AG08395 (cell line): ENCODE measurements around the gene STUM.

Source experiments
- DNase-seq: peaks from one replicate; pipeline ENCODE4 v3.0.0; 2012; ENCODE audit warnings: mixed read lengths, low spot score

Gene STUM

GRCh38 chr1:226560243-226560642 lies 11.7 kb downstream of the STUM start:
- DNase-seq = no peak

GRCh38 chr1:226562989-226563388 lies 14.4 kb downstream of the STUM start:
- DNase-seq = no peak

- DNase-seq = no peak
These were observed 15.1 kb downstream of the STUM start for GRCh38 chr1:226563666-226564065.

GRCh38 chr1:226565476-226565875 lies 16.9 kb downstream of the STUM start:
- DNase-seq = no peak

GRCh38 chr1:226566234-226566633 lies 17.7 kb downstream of the STUM start:
- no peak for DNase-seq

- DNase-seq = no peak
These were observed 18.2 kb downstream of the STUM start for GRCh38 chr1:226566760-226567159.

GRCh38 chr1:226568077-226568831 lies 19.7 kb downstream of the STUM start:
- peak; percentile 57 for DNase-seq

- no peak for DNase-seq
These were observed 20.6 kb downstream of the STUM start for GRCh38 chr1:226568975-226569741.

GRCh38 chr1:226569879-226570547 lies 21.4 kb downstream of the STUM start:
- DNase-seq = no peak

GRCh38 chr1:226571893-226572292 lies 23.3 kb downstream of the STUM start:
- DNase-seq = no peak

GRCh38 chr1:226572325-226572726 lies 23.8 kb downstream of the STUM start:
- no peak for DNase-seq

- DNase-seq = no peak
These were observed 25.5 kb downstream of the STUM start for GRCh38 chr1:226574044-226574443.

- DNase-seq = no peak
These were observed 26.2 kb downstream of the STUM start for GRCh38 chr1:226574591-226575435.

- no peak for DNase-seq
These were observed 26.8 kb downstream of the STUM start for GRCh38 chr1:226575436-226575720.

- DNase-seq = no peak
These were observed 27.3 kb downstream of the STUM start for GRCh38 chr1:226575739-226576378.

GRCh38 chr1:226576601-226577000 lies 28.0 kb downstream of the STUM start:
- no peak for DNase-seq

GRCh38 chr1:226577401-226578180 lies 29.0 kb downstream of the STUM start:
- no peak for DNase-seq

- no peak for DNase-seq
These were observed 30.5 kb downstream of the STUM start for GRCh38 chr1:226578946-226579578.

GRCh38 chr1:226579781-226580323 lies 31.3 kb downstream of the STUM start:
- no peak for DNase-seq

GRCh38 chr1:226580625-226581270 lies 32.2 kb downstream of the STUM start:
- DNase-seq = no peak
